ENCODE measurements around the gene HEXA. TPM values are rescaled to one million over a fixed set of nuclear protein-coding genes. Genes with fewer than 3 reads are reported as not detected.
A peak's percentile ranks its signal among the peaks of the same experiment; 100 is the strongest.

The HEXA gene
- polyA plus RNA-seq, 1 donor (not counting 4 experiments of a cell fraction or from before 2014, with no cell fraction given): 53.5 TPM

DNA sequence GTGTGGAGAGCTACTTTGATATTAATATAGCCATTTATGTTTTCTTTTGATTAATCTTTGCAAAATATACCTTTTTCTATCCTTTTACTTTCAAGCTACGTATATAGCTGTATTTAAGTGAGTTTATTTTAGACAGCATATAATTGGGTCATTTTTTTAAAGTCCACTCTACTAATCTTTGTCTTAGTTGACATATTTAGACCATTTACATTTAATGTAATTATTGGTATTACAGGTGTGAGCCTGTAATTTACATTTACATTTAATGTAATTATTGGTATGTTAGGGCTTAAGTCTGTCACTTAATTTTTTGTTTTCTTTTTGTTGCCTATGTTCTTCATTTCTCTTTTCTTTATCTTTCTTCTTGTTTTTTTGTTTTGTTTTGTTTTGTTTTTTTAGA lies 52.1 kb downstream of the HEXA start:
- FAIRE-seq: no peak
- Histone ChIP-seq H3K9ac (ENCODE audit: control insufficient read depth, extremely low read depth, insufficient read depth, low read length) (no peak overlapping the region), H3K36me3 (ENCODE audit: control insufficient read depth in 2 of 2, extremely low read depth in 1 of 2, insufficient read depth in 2 of 2, low read length in 2 of 2) (no peaks in the 10 kb centered on the region), H3K9me3 (ENCODE audit: control insufficient read depth, low read depth, low read length) (no peaks in the 10 kb centered on the region), H3K4me2 (ENCODE audit: control insufficient read depth, extremely low read depth, insufficient read depth, low read depth, low read length) (no peak overlapping the region), H3K79me2 (ENCODE audit: control insufficient read depth, insufficient read depth, low read length) (no peaks in the 10 kb centered on the region), H3K9me1 (ENCODE audit: control insufficient read depth, extremely low read depth, insufficient read depth, low read length) (no peaks in the 10 kb centered on the region), H3K27ac (ENCODE audit: control insufficient read depth, insufficient read depth, low read length) (no peak overlapping the region), H4K20me1 (ENCODE audit: control insufficient read depth, extremely low read depth, insufficient read depth, low read length) (no peaks in the 10 kb centered on the region), H3K4me1 (ENCODE audit: control insufficient read depth, extremely low read depth, insufficient read depth, low read length) (peaks cover 6% of the 10 kb centered on the region), H3K27me3 (ENCODE audit: control insufficient read depth, extremely low read depth, insufficient read depth, low read length) (peaks cover 5% of the 10 kb centered on the region), H3K4me3 (ENCODE audit: control insufficient read depth in 2 of 3, extremely low read depth in 1 of 3, insufficient read depth in 2 of 3, low read depth in 1 of 3, low read length in 3 of 3) (no peak overlapping the region), H2AFZ (ENCODE audit: control insufficient read depth, low read length) (no peak overlapping the region)
- TF ChIP-seq, protein P1, sequence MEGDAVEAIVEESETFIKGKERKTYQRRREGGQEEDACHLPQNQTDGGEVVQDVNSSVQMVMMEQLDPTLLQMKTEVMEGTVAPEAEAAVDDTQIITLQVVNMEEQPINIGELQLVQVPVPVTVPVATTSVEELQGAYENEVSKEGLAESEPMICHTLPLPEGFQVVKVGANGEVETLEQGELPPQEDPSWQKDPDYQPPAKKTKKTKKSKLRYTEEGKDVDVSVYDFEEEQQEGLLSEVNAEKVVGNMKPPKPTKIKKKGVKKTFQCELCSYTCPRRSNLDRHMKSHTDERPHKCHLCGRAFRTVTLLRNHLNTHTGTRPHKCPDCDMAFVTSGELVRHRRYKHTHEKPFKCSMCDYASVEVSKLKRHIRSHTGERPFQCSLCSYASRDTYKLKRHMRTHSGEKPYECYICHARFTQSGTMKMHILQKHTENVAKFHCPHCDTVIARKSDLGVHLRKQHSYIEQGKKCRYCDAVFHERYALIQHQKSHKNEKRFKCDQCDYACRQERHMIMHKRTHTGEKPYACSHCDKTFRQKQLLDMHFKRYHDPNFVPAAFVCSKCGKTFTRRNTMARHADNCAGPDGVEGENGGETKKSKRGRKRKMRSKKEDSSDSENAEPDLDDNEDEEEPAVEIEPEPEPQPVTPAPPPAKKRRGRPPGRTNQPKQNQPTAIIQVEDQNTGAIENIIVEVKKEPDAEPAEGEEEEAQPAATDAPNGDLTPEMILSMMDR (optimal IDR thresholded peaks at IDR 0.05 in 1 of 3, IDR thresholded peaks at IDR 0.05 in 1 of 3, conservative IDR thresholded peaks at IDR 0.05 in 1 of 3; ENCODE audit: extremely low read depth in 1 of 3, insufficient read depth in 2 of 3, low read length in 3 of 3): no peak
- TF ChIP-seq EZH2 (IDR thresholded peaks at IDR 0.05; ENCODE audit: low read length): no peak
- no peak for DNase-seq (ENCODE audit: low read depth, low spot score)
- dilution Hi-C loops (cut with MboI; ENCODE audit: extremely low pct_ligation_motif_present, low sequenced_read_pairs): no loop called here

GRCh38 chr15:72319985-72320671 lies 55.7 kb downstream of the HEXA start, which contains the start of gene CELF6:
TSS of gene CELF6 (minus strand) at chr15:72320157. CDS start at chr15:72319874, 283 bp downstream.
- dilution Hi-C loops (cut with MboI; ENCODE audit: extremely low pct_ligation_motif_present, low sequenced_read_pairs): no loop called here
- Histone ChIP-seq H3K4me1 (ENCODE audit: control insufficient read depth, extremely low read depth, insufficient read depth, low read length) (peaks cover 6% of the 10 kb centered on the region), H3K9me3 (ENCODE audit: control insufficient read depth, low read depth, low read length) (no peaks in the 10 kb centered on the region), H3K9me1 (ENCODE audit: control insufficient read depth, extremely low read depth, insufficient read depth, low read length) (no peaks in the 10 kb centered on the region), H3K4me2 (ENCODE audit: control insufficient read depth, extremely low read depth, insufficient read depth, low read depth, low read length) (peak within 1 kb of the TSS; percentile 47), H3K27me3 (ENCODE audit: control insufficient read depth, extremely low read depth, insufficient read depth, low read length) (peaks cover 12% of the 10 kb centered on the region), H2AFZ (ENCODE audit: control insufficient read depth, low read length) (peak within 1 kb of the TSS; percentile 79), H3K9ac (ENCODE audit: control insufficient read depth, extremely low read depth, insufficient read depth, low read length) (peak within 1 kb of the TSS; percentile 52), H3K36me3 (ENCODE audit: control insufficient read depth in 2 of 2, extremely low read depth in 1 of 2, insufficient read depth in 2 of 2, low read length in 2 of 2) (no peaks in the 10 kb centered on the region), H3K4me3 (ENCODE audit: control insufficient read depth in 2 of 3, extremely low read depth in 1 of 3, insufficient read depth in 2 of 3, low read depth in 1 of 3, low read length in 3 of 3) (peak within 1 kb of the TSS; percentile 46 to 73 (median 50)), H3K27ac (ENCODE audit: control insufficient read depth, insufficient read depth, low read length) (no peak within 1 kb of the TSS), H4K20me1 (ENCODE audit: control insufficient read depth, extremely low read depth, insufficient read depth, low read length) (no peaks in the 10 kb centered on the region), H3K79me2 (ENCODE audit: control insufficient read depth, insufficient read depth, low read length) (no peaks in the 10 kb centered on the region)
- DNase-seq (ENCODE audit: low read depth, low spot score) (no peak), FAIRE-seq (no peak)
- no peak for TF ChIP-seq EZH2 (IDR thresholded peaks at IDR 0.05; ENCODE audit: low read length)
- TF ChIP-seq, protein P1 (optimal IDR thresholded peaks at IDR 0.05 in 1 of 3, IDR thresholded peaks at IDR 0.05 in 1 of 3, conservative IDR thresholded peaks at IDR 0.05 in 1 of 3; ENCODE audit: extremely low read depth in 1 of 3, insufficient read depth in 2 of 3, low read length in 3 of 3): no peak

Measured in keratinocyte (primary cell).